ENCODE measurements around the gene MT1H. TPM values are rescaled to one million over a fixed set of nuclear protein-coding genes. Genes with fewer than 3 reads are reported as not detected.

The MT1H gene
- total and polyA plus RNA-seq, 2 of the 13 experiments (the other 11 are each of a cell fraction or from before 2014, with no cell fraction given) = 0.60 TPM; not detected in 1

DNA sequence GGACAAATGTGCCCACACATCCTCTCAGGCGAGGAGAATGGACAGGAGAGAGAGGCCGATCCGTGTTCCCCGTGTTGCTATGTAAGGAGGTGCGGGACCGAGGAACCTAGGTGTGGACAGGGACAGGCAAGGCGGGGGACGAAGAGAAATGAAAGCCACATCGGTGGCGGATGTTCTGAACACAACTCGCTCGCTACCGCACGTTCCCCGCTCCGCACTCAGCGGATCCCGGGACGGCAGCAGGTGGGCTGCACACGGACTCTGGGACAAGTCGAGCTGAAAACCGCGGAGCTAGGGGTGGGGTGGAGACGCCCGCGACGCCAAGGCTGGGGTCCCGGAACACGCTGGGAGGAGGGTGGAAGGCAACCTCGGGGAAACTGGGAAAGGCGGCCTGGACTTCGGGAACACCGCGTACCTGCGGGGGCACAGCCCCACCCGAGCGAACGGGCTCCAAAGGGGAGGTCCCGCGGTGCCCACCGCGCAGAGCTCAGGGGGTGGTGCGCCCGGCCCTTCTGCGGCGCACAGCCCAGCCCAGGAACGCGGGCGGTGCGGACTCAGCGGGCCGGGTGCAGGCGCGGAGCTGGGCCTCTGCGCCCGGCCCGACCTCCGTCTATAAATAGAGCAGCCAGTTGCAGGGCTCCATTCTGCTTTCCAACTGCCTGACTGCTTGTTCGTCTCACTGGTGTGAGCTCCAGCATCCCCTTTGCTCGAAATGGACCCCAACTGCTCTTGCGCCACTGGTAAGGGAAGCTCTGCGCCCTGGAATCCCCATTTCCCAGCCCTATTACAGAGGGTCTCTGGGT lies 44.3 kb upstream of the MT1H start, which contains the start of gene MT1E (continued):
- TF ChIP-seq ZNF24 (IDR thresholded peaks at IDR 0.05) (no peak), ZNF75D (CRISPR knock-in tag; IDR thresholded peaks at IDR 0.05; ENCODE audit: borderline replicate concordance) (no peak), CHCHD3 (CRISPR knock-in tag; IDR thresholded peaks at IDR 0.05) (peak; percentile 76; the same call in 1 of the 2 replicates), SRY (CRISPR knock-in tag; IDR thresholded peaks at IDR 0.05) (0 out of 2 replicates have a peak, but pooled peaks have one; percentile 52), ZBTB1 (CRISPR knock-in tag; IDR thresholded peaks at IDR 0.05; ENCODE audit: borderline replicate concordance) (no peak), ZNF564 (CRISPR knock-in tag; IDR thresholded peaks at IDR 0.05) (peak; percentile 15; the same call in 1 of the 2 replicates), NFYC (CRISPR knock-in tag; IDR thresholded peaks at IDR 0.05) (no peak), ZNF766 (CRISPR knock-in tag; IDR thresholded peaks at IDR 0.05; ENCODE audit: borderline replicate concordance) (no peak; the same call in 1 of the 2 replicates), SIX1 (CRISPR knock-in tag; IDR thresholded peaks at IDR 0.05; ENCODE audit: borderline replicate concordance) (no peak), GATA4 (IDR thresholded peaks at IDR 0.05; ENCODE audit: borderline replicate concordance, low read depth) (peak; percentile 66), YEATS4 (CRISPR knock-in tag; IDR thresholded peaks at IDR 0.05; ENCODE audit: borderline replicate concordance) (peak; percentile 42; the same call in 1 of the 2 replicates), BRD4 (CRISPR knock-in tag; IDR thresholded peaks at IDR 0.05) (no peak), ZNF709 (CRISPR knock-in tag; IDR thresholded peaks at IDR 0.05) (peak; percentile 65; the same call in 1 of the 2 replicates), TBL1XR1 (IDR thresholded peaks at IDR 0.05; ENCODE audit: borderline replicate concordance, low read length, partially characterized antibody) (no peak), KLF13 (CRISPR knock-in tag; IDR thresholded peaks at IDR 0.05) (no peak)
- TF ChIP-seq, protein P1, sequence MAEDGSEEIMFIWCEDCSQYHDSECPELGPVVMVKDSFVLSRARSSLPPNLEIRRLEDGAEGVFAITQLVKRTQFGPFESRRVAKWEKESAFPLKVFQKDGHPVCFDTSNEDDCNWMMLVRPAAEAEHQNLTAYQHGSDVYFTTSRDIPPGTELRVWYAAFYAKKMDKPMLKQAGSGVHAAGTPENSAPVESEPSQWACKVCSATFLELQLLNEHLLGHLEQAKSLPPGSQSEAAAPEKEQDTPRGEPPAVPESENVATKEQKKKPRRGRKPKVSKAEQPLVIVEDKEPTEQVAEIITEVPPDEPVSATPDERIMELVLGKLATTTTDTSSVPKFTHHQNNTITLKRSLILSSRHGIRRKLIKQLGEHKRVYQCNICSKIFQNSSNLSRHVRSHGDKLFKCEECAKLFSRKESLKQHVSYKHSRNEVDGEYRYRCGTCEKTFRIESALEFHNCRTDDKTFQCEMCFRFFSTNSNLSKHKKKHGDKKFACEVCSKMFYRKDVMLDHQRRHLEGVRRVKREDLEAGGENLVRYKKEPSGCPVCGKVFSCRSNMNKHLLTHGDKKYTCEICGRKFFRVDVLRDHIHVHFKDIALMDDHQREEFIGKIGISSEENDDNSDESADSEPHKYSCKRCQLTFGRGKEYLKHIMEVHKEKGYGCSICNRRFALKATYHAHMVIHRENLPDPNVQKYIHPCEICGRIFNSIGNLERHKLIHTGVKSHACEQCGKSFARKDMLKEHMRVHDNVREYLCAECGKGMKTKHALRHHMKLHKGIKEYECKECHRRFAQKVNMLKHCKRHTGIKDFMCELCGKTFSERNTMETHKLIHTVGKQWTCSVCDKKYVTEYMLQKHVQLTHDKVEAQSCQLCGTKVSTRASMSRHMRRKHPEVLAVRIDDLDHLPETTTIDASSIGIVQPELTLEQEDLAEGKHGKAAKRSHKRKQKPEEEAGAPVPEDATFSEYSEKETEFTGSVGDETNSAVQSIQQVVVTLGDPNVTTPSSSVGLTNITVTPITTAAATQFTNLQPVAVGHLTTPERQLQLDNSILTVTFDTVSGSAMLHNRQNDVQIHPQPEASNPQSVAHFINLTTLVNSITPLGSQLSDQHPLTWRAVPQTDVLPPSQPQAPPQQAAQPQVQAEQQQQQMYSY (CRISPR knock-in tag; IDR thresholded peaks at IDR 0.05) = peak; percentile 91
- TF ChIP-seq, protein P2, sequence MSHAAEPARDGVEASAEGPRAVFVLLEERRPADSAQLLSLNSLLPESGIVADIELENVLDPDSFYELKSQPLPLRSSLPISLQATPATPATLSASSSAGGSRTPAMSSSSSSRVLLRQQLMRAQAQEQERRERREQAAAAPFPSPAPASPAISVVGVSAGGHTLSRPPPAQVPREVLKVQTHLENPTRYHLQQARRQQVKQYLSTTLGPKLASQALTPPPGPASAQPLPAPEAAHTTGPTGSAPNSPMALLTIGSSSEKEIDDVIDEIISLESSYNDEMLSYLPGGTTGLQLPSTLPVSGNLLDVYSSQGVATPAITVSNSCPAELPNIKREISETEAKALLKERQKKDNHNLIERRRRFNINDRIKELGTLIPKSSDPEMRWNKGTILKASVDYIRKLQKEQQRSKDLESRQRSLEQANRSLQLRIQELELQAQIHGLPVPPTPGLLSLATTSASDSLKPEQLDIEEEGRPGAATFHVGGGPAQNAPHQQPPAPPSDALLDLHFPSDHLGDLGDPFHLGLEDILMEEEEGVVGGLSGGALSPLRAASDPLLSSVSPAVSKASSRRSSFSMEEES (CRISPR knock-in tag; IDR thresholded peaks at IDR 0.05) = no peak
- TF ChIP-seq, protein P3, sequence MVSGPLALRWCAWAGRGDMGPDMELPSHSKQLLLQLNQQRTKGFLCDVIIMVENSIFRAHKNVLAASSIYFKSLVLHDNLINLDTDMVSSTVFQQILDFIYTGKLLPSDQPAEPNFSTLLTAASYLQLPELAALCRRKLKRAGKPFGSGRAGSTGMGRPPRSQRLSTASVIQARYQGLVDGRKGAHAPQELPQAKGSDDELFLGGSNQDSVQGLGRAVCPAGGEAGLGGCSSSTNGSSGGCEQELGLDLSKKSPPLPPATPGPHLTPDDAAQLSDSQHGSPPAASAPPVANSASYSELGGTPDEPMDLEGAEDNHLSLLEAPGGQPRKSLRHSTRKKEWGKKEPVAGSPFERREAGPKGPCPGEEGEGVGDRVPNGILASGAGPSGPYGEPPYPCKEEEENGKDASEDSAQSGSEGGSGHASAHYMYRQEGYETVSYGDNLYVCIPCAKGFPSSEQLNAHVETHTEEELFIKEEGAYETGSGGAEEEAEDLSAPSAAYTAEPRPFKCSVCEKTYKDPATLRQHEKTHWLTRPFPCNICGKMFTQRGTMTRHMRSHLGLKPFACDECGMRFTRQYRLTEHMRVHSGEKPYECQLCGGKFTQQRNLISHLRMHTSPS (CRISPR knock-in tag; IDR thresholded peaks at IDR 0.05; ENCODE audit: low read depth) = peak; percentile 30; the same call in 1 of the 2 replicates
- TF ChIP-seq, protein P4, sequence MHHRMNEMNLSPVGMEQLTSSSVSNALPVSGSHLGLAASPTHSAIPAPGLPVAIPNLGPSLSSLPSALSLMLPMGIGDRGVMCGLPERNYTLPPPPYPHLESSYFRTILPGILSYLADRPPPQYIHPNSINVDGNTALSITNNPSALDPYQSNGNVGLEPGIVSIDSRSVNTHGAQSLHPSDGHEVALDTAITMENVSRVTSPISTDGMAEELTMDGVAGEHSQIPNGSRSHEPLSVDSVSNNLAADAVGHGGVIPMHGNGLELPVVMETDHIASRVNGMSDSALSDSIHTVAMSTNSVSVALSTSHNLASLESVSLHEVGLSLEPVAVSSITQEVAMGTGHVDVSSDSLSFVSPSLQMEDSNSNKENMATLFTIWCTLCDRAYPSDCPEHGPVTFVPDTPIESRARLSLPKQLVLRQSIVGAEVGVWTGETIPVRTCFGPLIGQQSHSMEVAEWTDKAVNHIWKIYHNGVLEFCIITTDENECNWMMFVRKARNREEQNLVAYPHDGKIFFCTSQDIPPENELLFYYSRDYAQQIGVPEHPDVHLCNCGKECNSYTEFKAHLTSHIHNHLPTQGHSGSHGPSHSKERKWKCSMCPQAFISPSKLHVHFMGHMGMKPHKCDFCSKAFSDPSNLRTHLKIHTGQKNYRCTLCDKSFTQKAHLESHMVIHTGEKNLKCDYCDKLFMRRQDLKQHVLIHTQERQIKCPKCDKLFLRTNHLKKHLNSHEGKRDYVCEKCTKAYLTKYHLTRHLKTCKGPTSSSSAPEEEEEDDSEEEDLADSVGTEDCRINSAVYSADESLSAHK (CRISPR knock-in tag; IDR thresholded peaks at IDR 0.05; ENCODE audit: borderline replicate concordance) = no peak

All from HepG2 (cell line).